T-helper 17 cell (primary cell): Measurements from ENCODE around the gene SP100. TPM values are rescaled to one million over a fixed set of nuclear protein-coding genes. Genes with fewer than 3 reads are reported as not detected.
"Not testable (repeated sequence)": the region's sequence is repeated elsewhere in the genome, so short reads cannot be mapped to it uniquely, and the experiment has no call there.

Experiments used
- ATAC-seq: fragments of 150-1000 bp; cut with Tn5 transposase; 2 replicates; pipeline ENCODE4 v1.10.0; 2021; ENCODE audit warnings: mild to moderate bottlenecking, moderate library complexity
- DNase-seq, 3 donors: peaks; one replicate each; pipeline versions ENCODE4 v3.0.0 to v3.0.0-alpha.2; 2020 to 2021
- H3K9me3 ChIP-seq: one replicate; pipeline ENCODE4 v1.7.0; 2013; ENCODE audit warnings: low read length, mild to moderate bottlenecking; ENCODE audit not compliant: control insufficient read depth, poor library complexity, severe bottlenecking
- H3K27ac Mint-ChIP-seq: one replicate; pipeline ENCODE4 v1.8.0; 2022; ENCODE audit warnings: mild to moderate bottlenecking, moderate library complexity, mixed read lengths
- H3K27me3 Mint-ChIP-seq: one replicate; pipeline ENCODE4 v1.8.0; 2022; ENCODE audit warnings: mixed read lengths
- H3K36me3 Mint-ChIP-seq: one replicate; pipeline ENCODE4 v1.8.0; 2022; ENCODE audit warnings: low read depth, mixed read lengths
- H3K4me1 Mint-ChIP-seq: one replicate; pipeline ENCODE4 v1.8.0; 2022; ENCODE audit warnings: mild to moderate bottlenecking, mixed read lengths
- H3K4me3 Mint-ChIP-seq: one replicate; pipeline ENCODE4 v1.8.0; 2022; ENCODE audit warnings: mild to moderate bottlenecking, moderate library complexity, mixed read lengths
- total RNA-seq, 4 donors: library from RNA in 2 of 4; stranded (reverse) in 2 of 4; gene quantifications; one replicate each; pipeline ENCODE4 v1.2.3 and lab custom pipeline; 2022 to 2026

Gene SP100
- total RNA-seq, 2 donors from 2014 or later: 220 to 246 TPM

GRCh38 chr2:230430957-230431910, 15.2 kb downstream of the SP100 start:
- no peaks in the 10 kb centered on the region for H3K27me3 Mint-ChIP-seq
- H3K36me3 Mint-ChIP-seq: peaks cover 11% of the 10 kb centered on the region
- peaks cover 9% of the 10 kb centered on the region for H3K9me3 ChIP-seq
- ATAC-seq: peak; percentile 83
- no peak for DNase-seq
- H3K4me1 Mint-ChIP-seq: peaks cover 45% of the 10 kb centered on the region
- peak overlapping the region; percentile 77 for H3K27ac Mint-ChIP-seq
- peak overlapping the region; percentile 69 for H3K4me3 Mint-ChIP-seq

GRCh38 chr2:230434677-230435324, 18.8 kb downstream of the SP100 start:
- H3K27me3 Mint-ChIP-seq: no peaks in the 10 kb centered on the region
- H3K4me1 Mint-ChIP-seq: peaks cover 42% of the 10 kb centered on the region
- peaks cover 4% of the 10 kb centered on the region for H3K36me3 Mint-ChIP-seq
- no peak overlapping the region for H3K4me3 Mint-ChIP-seq
- peak overlapping the region; percentile 83 for H3K27ac Mint-ChIP-seq
- no peak for DNase-seq
- H3K9me3 ChIP-seq: no peaks in the 10 kb centered on the region
- ATAC-seq: no peak

DNA sequence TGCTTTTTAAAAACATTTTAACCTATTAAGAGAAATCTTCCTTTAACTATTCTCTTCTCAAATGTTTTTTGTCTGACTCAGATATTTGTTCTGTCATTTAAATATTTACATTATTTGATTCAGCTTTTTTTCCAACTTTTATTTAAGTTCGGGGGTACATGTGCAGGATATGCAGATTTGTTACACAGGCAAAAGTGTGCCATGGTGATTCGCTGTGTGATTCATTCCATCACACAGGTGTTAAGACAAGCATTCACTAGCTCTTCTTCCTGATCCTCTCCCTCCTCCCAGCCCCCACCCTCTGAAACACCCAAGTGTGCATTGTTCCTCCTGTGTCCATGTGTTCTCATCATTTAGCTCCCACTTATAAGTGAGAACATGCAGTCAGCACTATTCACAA, 19.4 kb downstream of the SP100 start:
- Mint-ChIP-seq H3K4me3 (no peak overlapping the region), H3K27me3 (no peaks in the 10 kb centered on the region), H3K27ac (peak overlapping the region; percentile 83), H3K4me1 (peaks cover 42% of the 10 kb centered on the region), H3K36me3 (peaks cover 4% of the 10 kb centered on the region)
- ATAC-seq (no peak), DNase-seq (no peak)
- H3K9me3 ChIP-seq: no peaks in the 10 kb centered on the region

DNA sequence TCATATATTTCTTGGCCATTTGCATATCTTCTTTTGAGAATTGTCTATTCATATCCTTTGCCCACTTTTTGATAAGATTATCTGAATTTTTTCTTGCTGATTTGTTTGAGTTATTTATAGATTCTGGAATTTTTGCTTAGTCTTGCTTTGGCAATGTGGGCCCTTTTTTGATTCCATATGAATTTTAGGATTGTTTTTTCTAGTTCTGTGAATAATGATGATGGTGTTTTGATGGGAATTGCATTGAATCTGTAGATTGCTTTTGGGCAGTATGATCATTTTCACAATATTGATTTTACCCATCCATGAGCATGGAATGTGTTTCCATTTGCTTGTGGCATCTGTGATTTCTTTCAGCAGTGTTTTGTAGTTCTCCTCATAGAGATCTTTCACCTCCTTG, 23.1 kb downstream of the SP100 start:
- Mint-ChIP-seq H3K4me1 (peaks cover 36% of the 10 kb centered on the region), H3K4me3 (peak overlapping the region; percentile 81), H3K27ac (peak overlapping the region; percentile 94)
- not testable (repeated sequence) for H3K27me3 Mint-ChIP-seq, DNase-seq, ATAC-seq, H3K9me3 ChIP-seq, H3K36me3 Mint-ChIP-seq

- Mint-ChIP-seq H3K4me3 (peak overlapping the region; percentile 81), H3K36me3 (peaks cover 8% of the 10 kb centered on the region), H3K4me1 (peaks cover 31% of the 10 kb centered on the region), H3K27ac (peak overlapping the region; percentile 94), H3K27me3 (no peaks in the 10 kb centered on the region)
- ATAC-seq: peak; percentile 42
- DNase-seq: no peak
- H3K9me3 ChIP-seq: no peaks in the 10 kb centered on the region
Observed at GRCh38 chr2:230439590-230439989, 23.6 kb downstream of the SP100 start.

DNA sequence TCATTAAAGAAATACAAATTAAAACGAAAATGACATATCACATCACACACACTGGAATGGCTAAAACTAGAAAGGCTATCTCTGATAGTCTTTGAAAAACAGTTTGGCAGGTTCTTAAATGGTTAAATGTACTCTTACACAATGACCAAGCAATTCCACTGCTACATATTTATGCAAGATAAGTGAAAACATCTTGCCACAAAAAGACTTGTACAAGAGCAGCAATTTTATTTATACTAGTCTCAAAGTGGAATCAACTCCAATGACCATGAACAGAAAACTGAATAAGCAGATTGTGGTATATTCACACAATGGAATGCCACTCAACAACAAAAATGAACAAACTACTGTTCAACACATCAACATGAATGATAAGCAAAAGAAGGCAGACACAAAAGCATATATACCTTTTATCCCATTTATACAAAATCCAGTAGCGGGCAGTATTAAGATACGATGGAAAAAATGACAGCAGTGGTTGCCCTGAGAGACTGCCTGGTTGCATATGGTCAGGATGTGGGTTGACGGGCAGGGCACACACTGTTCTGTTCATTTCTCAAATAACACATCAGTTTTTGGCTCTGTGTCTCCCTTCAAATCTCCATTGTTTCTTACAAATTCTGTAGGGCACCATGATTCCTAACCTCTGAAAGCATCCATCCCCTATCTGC, 25.4 kb downstream of the SP100 start:
- peak overlapping the region; percentile 76 for H3K4me3 Mint-ChIP-seq
- no peaks in the 10 kb centered on the region for H3K9me3 ChIP-seq
- DNase-seq (peak in 1 of 3 donors; percentile 27), ATAC-seq (peak; percentile 88)
- H3K36me3 Mint-ChIP-seq: peaks cover 8% of the 10 kb centered on the region
- H3K27ac Mint-ChIP-seq: peak overlapping the region; percentile 94
- H3K4me1 Mint-ChIP-seq: peaks cover 32% of the 10 kb centered on the region
- no peaks in the 10 kb centered on the region for H3K27me3 Mint-ChIP-seq

DNA sequence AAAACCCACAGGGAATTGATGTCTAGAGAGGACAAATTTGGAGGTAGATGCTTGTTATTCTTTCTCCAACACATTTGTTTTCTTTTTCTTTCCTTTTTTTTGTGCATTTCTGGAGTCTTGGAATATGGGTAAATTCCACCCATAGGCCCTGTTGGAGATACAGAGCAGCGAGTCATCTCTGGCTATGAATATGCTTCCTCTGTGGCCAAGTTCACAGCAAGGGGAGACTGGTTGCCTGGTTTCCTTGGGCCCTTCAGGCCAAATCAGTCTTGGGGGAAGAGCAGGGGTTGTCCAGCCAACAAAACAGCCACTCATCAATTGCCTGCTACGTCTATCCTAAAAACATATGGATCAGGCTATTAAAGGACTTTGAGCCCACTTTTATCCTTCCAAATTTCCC, 27.5 kb downstream of the SP100 start:
- H3K9me3 ChIP-seq: no peaks in the 10 kb centered on the region
- Mint-ChIP-seq H3K27me3 (no peaks in the 10 kb centered on the region), H3K4me1 (peaks cover 50% of the 10 kb centered on the region), H3K4me3 (no peak overlapping the region), H3K36me3 (peaks cover 16% of the 10 kb centered on the region), H3K27ac (no peak overlapping the region)
- no peak for DNase-seq
- no peak for ATAC-seq

DNA sequence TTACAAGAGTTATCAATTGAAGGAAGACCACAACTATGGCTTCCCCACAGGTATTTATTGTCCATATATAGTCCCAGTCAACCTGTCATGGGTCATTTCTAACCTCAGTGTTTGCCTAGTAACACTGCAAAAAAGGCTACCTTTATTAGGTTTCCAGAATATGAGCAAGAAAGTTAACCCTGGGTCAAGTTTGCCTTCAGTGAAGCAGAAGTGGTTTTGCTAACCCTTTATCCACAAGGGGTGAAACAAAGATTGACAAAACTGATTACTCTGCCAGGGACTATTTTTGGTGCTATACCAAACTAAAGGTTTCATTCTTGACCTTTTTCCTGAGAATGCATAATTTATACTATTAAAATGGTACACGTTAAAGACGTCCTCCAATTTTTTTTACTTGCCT, 28.8 kb downstream of the SP100 start:
- peaks cover 42% of the 10 kb centered on the region for H3K4me1 Mint-ChIP-seq
- H3K36me3 Mint-ChIP-seq: peaks cover 23% of the 10 kb centered on the region
- no peak overlapping the region for H3K4me3 Mint-ChIP-seq
- no peaks in the 10 kb centered on the region for H3K9me3 ChIP-seq
- DNase-seq (no peak), ATAC-seq (no peak)
- H3K27me3 Mint-ChIP-seq: no peaks in the 10 kb centered on the region
- H3K27ac Mint-ChIP-seq: peak overlapping the region; percentile 37

DNA sequence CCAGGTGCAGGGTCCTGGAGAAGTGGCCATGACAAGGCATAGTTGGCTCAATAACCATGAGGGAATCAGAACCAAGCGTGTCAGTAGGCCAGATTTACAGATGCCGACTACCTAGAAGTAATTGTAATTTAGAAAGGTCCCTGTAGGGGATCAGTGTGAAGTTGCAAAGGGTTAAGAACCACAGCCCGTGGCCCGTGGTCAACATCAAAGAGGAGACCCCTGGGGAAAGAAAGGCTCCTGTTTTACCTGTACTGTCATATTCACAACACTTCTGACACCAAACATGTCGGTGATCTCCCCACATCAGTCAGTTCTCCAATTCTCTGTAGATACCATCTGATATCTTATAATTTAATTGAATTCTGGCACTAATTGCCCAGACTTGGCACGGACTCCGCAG, 31.0 kb downstream of the SP100 start:
- no peaks in the 10 kb centered on the region for H3K27me3 Mint-ChIP-seq
- H3K36me3 Mint-ChIP-seq: peaks cover 26% of the 10 kb centered on the region
- H3K4me1 Mint-ChIP-seq: peaks cover 41% of the 10 kb centered on the region
- H3K4me3 Mint-ChIP-seq: no peak overlapping the region
- ATAC-seq: no peak
- no peak for DNase-seq
- no peaks in the 10 kb centered on the region for H3K9me3 ChIP-seq
- peak overlapping the region; percentile 86 for H3K27ac Mint-ChIP-seq

DNA sequence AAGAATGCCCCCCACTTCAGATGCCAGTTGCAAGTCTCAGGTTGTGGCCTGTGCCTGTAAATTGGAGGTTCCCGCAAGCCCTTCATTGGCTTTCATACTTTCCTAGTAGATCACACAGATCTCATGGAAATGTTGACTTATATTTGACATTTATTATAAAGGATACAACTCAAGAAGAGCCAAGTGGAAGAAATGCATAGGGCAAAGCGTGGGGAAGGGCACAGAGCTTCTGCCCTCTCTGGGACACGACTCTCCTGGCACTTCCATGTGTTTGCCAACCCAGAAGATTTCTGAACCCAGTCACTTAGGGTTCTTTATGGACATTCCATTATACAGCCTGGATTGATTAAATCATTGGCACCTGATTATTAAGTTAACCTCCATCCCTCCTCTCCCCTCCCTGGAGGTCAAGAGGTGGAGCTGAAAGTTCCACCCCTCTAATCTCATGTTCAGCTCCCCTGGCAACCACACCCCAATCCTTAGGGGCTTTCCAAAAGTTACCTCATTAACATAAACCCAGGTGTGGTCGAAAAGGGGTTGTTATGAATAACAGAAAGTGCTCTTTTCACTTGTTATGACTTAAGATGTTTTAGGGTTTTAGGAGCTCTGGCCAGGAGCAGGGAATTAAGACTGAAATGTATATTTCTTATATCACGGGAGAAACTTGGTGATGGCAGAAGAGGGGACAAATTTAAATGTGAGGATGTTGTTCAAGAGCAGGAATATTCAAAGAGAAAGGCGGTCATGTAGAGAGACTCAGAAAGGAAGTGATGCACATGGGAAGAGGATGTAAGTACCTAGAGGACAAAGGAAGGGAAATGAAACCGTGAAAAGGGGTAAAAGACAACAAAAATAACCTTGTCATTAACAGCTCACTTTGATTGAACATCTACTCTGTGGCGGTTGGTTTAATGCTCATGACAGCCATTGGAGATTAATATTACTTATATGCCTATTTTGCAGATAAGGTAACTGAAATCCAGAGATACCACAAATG, 31.8 kb downstream of the SP100 start:
- ATAC-seq (peak; percentile 91), DNase-seq (no peak)
- Mint-ChIP-seq H3K27ac (peak overlapping the region; percentile 86), H3K36me3 (peaks cover 30% of the 10 kb centered on the region), H3K4me3 (peak overlapping the region; percentile 75), H3K4me1 (peaks cover 39% of the 10 kb centered on the region), H3K27me3 (no peaks in the 10 kb centered on the region)
- no peaks in the 10 kb centered on the region for H3K9me3 ChIP-seq

GRCh38 chr2:230449901-230450467, 34.0 kb downstream of the SP100 start:
- ATAC-seq (no peak), DNase-seq (no peak)
- Mint-ChIP-seq H3K27ac (peak overlapping the region; percentile 86), H3K4me1 (peaks cover 46% of the 10 kb centered on the region), H3K36me3 (peaks cover 37% of the 10 kb centered on the region), H3K27me3 (no peaks in the 10 kb centered on the region), H3K4me3 (no peak overlapping the region)
- no peaks in the 10 kb centered on the region for H3K9me3 ChIP-seq

- no peak overlapping the region for H3K4me3 Mint-ChIP-seq
- ATAC-seq: no peak
- no peak overlapping the region for H3K27ac Mint-ChIP-seq
- no peaks in the 10 kb centered on the region for H3K9me3 ChIP-seq
- no peaks in the 10 kb centered on the region for H3K27me3 Mint-ChIP-seq
- peaks cover 37% of the 10 kb centered on the region for H3K4me1 Mint-ChIP-seq
- peaks cover 28% of the 10 kb centered on the region for H3K36me3 Mint-ChIP-seq
- DNase-seq: no peak
Observed at GRCh38 chr2:230453006-230453405, 37.0 kb downstream of the SP100 start.
